ENCODE measurements around the gene LDLRAD4. TPM values are rescaled to one million over a fixed set of nuclear protein-coding genes. Genes with fewer than 3 reads are reported as not detected.

Gene LDLRAD4
- total and polyA plus RNA-seq, 9 of the 15 experiments (the other 6 are each of a cell fraction or from before 2014, with no cell fraction given), result 0.01 TPM; not detected in 8

DNA sequence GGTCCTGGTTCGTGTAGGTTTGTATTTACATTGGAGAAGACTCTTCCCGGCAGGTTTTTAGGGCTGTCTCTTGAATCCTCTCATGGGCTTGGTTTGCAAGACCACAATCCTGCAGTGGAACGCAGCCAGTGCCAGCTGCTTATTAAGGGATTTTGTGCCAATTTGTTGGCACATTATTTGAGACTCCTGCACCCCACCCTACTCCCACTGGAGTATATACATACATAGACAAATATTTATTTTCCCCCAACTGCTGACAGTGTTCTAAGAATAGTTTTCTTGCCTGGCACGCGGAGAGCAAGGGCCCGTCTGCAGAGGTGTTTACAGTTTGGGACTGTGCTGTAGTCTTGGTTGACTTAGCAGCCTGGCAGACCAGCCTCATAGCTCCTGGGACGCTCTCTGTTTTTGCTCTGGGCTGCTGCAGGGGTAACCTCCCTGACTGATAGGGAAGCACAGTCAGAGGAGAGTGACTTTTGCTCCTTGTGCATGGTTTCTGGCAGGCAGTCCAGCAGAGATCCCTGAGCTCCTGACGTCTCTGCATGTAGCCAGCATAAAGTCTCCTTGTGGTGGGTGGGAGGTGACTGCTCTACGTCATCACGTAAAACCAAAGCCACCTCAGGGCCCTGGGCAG is 1.9 kb downstream of the LDLRAD4 start (continued):
- TF ChIP-seq ZNF217 (CRISPR knock-in tag; IDR thresholded peaks at IDR 0.05), result no peak
- TF ChIP-seq, protein P1, sequence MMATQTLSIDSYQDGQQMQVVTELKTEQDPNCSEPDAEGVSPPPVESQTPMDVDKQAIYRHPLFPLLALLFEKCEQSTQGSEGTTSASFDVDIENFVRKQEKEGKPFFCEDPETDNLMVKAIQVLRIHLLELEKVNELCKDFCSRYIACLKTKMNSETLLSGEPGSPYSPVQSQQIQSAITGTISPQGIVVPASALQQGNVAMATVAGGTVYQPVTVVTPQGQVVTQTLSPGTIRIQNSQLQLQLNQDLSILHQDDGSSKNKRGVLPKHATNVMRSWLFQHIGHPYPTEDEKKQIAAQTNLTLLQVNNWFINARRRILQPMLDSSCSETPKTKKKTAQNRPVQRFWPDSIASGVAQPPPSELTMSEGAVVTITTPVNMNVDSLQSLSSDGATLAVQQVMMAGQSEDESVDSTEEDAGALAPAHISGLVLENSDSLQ (IDR thresholded peaks at IDR 0.05), result no peak
- TF ChIP-seq ZKSCAN3 (CRISPR knock-in tag; IDR thresholded peaks at IDR 0.05), result no peak
- TF ChIP-seq, protein P2, sequence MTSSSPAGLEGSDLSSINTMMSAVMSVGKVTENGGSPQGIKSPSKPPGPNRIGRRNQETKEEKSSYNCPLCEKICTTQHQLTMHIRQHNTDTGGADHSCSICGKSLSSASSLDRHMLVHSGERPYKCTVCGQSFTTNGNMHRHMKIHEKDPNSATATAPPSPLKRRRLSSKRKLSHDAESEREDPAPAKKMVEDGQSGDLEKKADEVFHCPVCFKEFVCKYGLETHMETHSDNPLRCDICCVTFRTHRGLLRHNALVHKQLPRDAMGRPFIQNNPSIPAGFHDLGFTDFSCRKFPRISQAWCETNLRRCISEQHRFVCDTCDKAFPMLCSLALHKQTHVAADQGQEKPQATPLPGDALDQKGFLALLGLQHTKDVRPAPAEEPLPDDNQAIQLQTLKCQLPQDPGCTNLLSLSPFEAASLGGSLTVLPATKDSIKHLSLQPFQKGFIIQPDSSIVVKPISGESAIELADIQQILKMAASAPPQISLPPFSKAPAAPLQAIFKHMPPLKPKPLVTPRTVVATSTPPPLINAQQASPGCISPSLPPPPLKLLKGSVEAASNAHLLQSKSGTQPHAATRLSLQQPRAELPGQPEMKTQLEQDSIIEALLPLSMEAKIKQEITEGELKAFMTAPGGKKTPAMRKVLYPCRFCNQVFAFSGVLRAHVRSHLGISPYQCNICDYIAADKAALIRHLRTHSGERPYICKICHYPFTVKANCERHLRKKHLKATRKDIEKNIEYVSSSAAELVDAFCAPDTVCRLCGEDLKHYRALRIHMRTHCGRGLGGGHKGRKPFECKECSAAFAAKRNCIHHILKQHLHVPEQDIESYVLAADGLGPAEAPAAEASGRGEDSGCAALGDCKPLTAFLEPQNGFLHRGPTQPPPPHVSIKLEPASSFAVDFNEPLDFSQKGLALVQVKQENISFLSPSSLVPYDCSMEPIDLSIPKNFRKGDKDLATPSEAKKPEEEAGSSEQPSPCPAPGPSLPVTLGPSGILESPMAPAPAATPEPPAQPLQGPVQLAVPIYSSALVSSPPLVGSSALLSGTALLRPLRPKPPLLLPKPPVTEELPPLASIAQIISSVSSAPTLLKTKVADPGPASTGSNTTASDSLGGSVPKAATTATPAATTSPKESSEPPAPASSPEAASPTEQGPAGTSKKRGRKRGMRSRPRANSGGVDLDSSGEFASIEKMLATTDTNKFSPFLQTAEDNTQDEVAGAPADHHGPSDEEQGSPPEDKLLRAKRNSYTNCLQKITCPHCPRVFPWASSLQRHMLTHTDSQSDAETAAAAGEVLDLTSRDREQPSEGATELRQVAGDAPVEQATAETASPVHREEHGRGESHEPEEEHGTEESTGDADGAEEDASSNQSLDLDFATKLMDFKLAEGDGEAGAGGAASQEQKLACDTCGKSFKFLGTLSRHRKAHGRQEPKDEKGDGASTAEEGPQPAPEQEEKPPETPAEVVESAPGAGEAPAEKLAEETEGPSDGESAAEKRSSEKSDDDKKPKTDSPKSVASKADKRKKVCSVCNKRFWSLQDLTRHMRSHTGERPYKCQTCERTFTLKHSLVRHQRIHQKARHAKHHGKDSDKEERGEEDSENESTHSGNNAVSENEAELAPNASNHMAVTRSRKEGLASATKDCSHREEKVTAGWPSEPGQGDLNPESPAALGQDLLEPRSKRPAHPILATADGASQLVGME (CRISPR knock-in tag; IDR thresholded peaks at IDR 0.05), result no peak
- TF ChIP-seq ASH1L (IDR thresholded peaks at IDR 0.05; ENCODE audit: borderline replicate concordance, low read depth, partially characterized antibody), result no peak
- TF ChIP-seq ZNF174 (CRISPR knock-in tag; IDR thresholded peaks at IDR 0.05), result no peak
- TF ChIP-seq CTCF (IDR thresholded peaks at IDR 0.05 in 2 of 3, conservative IDR thresholded peaks at IDR 0.05 in 1 of 3; ENCODE audit: insufficient read depth in 2 of 3, low read depth in 1 of 3, low read length in 3 of 3), result no peak
- no peak for TF ChIP-seq CHD1 (IDR thresholded peaks at IDR 0.05; ENCODE audit: low read length)
- TF ChIP-seq CEBPZ (IDR thresholded peaks at IDR 0.05; ENCODE audit: borderline replicate concordance, low read depth, low read length), result no peak
- TF ChIP-seq IRF2 (CRISPR knock-in tag; IDR thresholded peaks at IDR 0.05), result no peak

Data from K562 (cell line).